Gastrocnemius medialis (tissue), 4 donors: ENCODE results near the gene SCML1.

Experiments
- POLR2A ChIP-seq, 2 donors: fragments of 450-650 bp; IDR thresholded peaks; one replicate each; pipeline ENCODE4 v1.6.1; 2017; ENCODE audit warnings: antibody characterized with exemption in 2 of 2, mild to moderate bottlenecking in 2 of 2, moderate library complexity in 2 of 2
- TF ChIP-seq, protein P1 (sequence below), 5 experiments: fragments of 450-650 bp in 3 of 5; fragments of 200-600 bp in 2 of 5; sonication (generic) in 2 of 5; IDR thresholded peaks in 4 of 5; conservative IDR thresholded peaks in 1 of 5; 1 replicate in 4 of 5; 2 replicates in 1 of 5; pipeline ENCODE4 v1.5.1; 2016 to 2019; ENCODE audit warnings: antibody characterized with exemption in 5 of 5, mild to moderate bottlenecking in 3 of 5, moderate library complexity in 3 of 5

DNA sequence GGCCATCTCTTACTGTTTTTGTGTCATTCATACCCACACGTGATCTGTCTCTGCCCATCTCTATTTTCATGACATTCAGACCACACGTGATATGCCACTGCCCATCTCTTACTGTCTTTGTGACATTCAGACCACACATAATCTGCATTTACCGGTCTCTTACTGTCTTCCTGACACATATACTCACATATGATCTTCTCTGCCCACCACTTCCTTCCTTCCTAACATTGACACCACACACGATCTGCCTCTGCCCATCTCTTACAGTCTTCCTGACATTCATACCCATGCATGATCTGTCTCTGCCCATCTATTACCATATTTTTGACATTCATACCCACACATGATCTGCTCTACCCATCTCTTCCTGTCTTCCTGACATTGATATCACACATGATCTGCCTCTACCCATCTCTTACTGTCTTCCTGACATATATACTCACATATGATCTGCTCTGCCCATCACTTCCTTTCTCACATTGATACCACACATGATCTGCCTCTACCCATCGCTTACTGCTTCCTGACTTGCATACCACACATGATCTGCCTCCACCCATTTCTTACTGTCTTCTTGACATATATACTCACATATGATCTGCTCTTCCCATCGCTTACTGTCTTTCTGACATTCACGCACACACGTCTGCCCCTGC lies 36.1 kb downstream of the SCML1 start:
- TF ChIP-seq, protein P1, sequence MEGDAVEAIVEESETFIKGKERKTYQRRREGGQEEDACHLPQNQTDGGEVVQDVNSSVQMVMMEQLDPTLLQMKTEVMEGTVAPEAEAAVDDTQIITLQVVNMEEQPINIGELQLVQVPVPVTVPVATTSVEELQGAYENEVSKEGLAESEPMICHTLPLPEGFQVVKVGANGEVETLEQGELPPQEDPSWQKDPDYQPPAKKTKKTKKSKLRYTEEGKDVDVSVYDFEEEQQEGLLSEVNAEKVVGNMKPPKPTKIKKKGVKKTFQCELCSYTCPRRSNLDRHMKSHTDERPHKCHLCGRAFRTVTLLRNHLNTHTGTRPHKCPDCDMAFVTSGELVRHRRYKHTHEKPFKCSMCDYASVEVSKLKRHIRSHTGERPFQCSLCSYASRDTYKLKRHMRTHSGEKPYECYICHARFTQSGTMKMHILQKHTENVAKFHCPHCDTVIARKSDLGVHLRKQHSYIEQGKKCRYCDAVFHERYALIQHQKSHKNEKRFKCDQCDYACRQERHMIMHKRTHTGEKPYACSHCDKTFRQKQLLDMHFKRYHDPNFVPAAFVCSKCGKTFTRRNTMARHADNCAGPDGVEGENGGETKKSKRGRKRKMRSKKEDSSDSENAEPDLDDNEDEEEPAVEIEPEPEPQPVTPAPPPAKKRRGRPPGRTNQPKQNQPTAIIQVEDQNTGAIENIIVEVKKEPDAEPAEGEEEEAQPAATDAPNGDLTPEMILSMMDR (IDR thresholded peaks at IDR 0.05 in 4 of 5, conservative IDR thresholded peaks at IDR 0.05 in 1 of 5): no peak
- TF ChIP-seq POLR2A (IDR thresholded peaks at IDR 0.05): no peak
